COLO668 (cell line): Measurements from ENCODE around the gene CA9.
A peak's percentile ranks its signal among the peaks of the same experiment; 100 is the strongest.

ENCODE experiments used
- DNase-seq: peaks from one replicate; lab custom pipeline; 2025; ENCODE audit not compliant: unreplicated experiment; lab: John Stamatoyannopoulos, UW

Gene CA9

DNA sequence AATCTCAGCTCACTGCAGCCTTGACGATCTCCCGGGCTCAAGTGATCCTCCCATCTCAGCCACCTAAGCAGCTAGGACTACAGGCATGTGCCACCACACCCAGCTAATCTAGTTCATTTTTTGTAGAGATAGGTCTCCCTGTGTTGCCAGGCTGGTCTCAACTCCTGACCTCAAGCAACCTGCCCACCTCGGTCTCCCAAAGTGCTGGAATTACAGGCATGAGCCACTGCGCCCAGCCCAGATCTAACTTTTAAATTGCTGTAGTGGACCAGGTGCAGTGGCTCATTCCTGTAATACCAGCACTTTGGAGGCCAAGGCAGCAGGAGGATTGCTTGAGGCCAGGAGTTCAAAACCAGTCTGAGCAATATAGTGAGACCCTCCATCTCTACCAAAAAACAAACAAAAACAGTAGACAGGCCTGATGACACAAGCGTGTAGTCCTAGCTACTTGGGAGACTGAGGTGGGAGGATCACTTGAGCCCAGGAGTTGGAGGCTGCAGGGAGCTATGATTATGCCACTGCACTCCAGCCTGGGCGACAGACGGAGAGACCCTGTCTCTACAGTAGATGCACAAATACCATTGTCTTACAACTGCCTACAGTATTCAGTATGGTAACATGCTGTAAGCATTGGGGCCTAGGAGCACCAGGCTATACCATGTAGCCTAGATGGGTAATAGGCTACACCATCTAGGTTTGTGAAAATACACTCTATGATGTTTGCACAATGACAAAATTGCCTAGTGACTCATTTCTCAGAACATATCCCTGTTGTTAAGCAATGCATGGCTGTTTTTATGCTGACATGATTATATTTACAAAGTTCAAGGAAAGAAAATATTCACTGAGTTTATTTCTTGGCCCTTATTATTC lies 21.5 kb upstream of the CA9 start:
- DNase-seq, result no peak

DNA sequence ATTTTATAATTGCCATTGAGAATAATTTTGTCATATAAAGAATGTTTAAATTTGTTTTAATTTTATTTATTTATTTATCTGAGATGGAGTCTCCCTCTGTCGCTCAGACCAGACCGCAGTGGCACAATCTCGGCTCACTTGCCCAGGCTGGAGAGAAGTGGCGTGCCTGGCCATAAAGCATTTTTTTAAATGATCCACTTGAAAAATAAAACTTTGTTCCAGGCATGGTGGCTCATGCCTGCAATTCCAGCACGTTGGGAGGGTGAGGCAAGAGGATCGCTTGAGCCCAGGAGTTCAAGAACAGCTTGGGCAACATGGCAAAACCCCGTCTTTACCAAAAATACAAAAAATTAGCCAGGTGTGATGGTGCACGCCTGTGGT lies 20.9 kb upstream of the CA9 start:
- no peak for DNase-seq

DNA sequence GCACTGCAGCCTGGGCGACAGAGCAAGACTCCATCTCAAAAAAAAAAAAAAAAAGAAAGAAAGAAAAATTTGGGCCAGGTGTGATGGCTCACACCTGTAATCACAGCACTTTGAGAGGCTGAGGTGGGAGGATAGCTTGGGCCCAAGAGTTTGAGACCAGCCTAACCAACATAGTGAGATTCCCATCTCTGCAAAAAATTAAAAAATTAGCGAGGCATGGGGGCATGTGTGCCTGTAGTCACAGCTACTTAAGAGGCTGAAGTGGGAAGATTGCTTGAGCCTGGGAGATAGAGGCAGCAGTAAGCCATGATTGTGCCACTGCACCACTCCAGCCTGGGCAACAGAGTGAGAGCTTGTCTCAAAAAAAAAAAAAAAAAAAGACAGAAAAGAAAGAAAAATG lies 20.1 kb upstream of the CA9 start:
- DNase-seq, result no peak

DNA sequence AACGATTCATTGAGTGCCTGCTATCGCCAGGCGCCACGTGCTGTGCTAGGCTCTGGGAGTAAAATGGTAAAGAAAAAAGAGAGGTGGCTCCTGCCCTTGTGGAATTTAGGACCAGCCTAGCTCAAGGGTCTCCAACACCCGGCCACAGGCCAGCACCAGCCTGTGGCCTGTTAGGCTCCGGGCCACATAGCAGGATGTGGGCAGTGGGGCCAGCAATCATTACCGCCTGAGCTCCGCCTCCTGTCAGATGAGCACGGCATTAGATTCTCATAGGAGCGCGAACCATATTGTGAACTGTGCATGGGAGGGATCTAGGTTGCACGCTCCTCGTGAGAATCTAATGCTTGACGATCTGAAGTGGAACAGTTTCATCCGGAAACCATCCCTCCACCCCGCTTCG lies 17.4 kb upstream of the CA9 start:
- DNase-seq, result no peak

DNA sequence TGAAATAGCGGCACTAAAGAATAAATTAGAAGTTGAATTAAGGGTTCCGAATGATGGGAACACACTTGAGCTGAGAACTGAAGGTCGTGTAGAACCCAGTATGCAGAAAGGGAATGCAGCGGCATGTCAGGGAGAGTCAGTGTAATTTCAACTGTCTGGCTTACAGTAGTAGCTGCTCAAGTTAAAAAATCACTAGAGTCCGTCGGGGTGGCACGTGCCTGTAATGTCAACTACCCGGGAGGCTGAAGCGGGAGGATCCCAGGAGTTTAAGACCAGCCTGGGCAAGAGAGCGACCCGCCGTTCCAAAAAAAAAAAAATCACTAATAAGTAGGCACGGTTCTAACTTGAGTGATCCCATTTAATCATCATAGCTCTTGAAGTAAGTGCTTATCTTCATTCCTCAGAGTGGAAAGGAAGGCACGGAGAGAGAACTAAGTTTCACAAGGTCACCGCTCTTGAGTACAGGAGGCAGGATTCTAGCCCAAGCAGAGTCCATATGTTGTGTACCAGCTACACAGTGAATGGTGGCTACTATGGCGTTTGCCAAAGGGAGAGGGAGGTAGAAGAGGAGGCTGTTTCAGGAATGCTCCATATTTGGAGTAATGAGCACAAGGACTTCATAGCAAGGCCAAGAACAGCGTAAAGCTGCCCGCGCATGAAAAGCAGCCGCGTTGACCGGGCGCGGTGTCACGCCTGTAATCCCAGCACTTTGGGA lies 16.7 kb upstream of the CA9 start:
- no peak for DNase-seq

DNA sequence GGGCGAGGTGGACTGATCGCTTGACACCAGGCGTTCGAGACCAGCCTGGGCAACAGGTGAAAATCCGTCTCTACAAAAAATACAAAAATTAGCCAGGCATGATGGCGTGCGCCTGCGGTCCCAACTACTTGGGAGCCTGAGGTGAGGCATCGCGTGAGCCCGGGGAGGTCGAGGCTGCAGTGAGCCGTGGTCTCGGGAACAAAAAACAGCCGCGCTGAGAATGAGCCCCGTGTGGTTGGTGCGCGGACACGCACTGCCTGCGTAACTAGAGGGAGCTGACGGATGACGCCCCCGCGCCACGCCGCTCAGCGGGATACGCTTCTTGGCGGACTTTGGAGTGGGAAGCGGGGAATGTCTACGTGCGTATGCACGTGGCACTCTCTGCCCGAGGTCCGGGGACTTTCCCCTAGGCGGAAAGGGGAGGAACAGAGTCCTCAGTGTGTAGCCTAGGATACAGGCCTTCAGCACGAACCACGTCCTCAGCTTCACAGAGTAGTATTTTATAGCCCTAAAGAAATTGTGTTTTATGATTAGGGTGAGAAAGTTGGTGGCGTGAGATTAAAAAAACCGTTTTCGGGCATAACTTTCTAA lies 16.1 kb upstream of the CA9 start, which contains the start of gene RMRP:
Gene RMRP, minus strand, starts transcription at position 474 of the 591 bp plus-strand sequence.
- DNase-seq, result peak; percentile 97

DNA sequence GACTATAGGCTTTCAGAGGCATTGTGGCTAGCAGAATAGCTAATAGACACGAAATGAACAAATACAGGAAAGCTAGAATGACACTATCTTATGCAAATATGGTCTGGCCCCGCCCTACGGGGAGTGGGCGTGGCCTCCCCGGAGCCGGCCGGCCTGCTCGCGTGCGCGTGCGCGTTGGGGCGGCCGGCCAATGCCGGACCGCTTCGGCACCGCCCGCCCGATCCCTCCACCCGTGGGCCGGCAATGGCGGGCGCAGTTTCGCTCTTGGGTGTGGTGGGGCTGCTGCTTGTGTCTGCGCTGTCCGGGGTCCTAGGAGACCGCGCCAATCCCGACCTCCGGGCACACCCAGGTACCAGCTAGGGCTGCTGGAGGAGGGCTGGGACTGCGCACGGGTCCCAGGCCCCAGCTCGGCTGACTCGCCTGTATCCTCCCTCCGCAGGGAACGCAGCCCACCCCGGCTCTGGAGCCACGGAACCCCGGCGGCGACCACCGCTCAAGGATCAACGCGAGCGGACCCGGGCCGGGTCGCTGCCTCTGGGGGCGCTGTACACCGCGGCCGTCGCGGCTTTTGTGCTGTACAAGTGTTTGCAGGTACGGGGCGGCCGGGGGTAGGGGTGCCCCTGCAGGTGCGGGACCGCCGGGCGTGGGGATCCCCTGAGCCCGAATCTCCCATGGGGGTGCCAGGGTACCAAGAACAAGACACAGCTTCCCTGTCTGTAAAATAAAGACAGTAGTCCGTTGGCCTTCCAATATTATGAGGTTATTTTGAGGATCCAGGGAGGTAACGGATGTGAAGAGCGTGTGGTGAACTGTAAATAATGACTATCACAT lies 15.4 kb upstream of the CA9 start, which contains the start of gene CCDC107:
Gene CCDC107, plus strand, starts transcription at position 156 of the 831 bp plus-strand sequence. Its CDS starts 88 bp downstream, at position 244.
- DNase-seq, result peak; percentile 88

DNA sequence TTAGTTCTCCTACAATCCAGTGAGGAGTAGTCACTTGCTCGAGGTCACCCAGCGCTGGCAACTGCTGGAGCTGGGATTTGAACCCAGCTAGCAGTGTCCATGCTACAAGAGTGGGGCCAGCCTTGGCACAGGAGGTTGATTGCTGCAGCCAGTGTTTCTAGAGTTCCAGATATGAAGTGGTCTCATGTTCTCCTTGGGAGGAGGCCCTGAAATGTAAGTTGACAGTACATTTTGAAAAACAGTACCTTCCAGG lies 14.8 kb upstream of the CA9 start:
- DNase-seq, result peak; percentile 30

DNA sequence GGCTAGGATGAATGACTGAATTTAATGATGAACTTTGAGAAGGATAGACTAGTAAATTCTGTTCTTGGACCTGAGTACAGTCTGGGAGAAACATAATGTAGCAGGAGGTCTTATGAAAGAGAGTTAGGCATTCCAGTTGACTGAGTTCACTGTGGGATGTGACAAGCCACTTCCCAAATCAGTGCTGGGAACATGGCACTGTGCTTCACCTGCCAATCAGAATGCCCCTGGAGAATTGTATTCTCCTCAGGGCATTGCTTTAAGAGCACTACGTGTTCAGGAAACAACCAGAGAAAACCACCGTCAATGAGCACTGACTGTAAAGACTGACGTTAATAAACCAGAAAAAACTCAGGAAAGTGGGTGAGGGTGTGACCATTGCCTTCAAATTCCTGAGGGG lies 14.4 kb upstream of the CA9 start:
- no peak for DNase-seq

DNA sequence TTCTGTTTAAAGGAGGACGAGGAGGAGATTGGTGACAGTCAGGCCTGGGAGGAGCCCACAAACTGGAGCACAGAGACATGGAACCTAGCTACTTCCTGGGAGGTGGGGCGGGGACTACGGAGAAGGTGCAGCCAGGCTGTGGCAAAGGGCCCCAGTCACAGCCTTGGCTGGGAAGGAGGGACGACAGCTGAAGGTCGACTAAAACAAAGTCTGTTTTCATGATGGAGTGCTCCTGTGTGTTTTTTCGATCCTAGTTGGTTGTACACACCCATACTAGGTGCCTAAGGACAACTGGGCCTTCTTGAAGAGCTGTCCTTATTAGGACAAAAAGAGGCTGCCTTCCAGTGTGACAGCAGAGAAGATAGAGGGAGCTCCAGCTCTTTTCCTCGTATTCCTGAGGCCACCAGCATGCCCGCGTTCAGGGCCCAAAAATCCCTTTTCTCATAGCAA lies 12.7 kb upstream of the CA9 start:
- DNase-seq, result no peak

DNA sequence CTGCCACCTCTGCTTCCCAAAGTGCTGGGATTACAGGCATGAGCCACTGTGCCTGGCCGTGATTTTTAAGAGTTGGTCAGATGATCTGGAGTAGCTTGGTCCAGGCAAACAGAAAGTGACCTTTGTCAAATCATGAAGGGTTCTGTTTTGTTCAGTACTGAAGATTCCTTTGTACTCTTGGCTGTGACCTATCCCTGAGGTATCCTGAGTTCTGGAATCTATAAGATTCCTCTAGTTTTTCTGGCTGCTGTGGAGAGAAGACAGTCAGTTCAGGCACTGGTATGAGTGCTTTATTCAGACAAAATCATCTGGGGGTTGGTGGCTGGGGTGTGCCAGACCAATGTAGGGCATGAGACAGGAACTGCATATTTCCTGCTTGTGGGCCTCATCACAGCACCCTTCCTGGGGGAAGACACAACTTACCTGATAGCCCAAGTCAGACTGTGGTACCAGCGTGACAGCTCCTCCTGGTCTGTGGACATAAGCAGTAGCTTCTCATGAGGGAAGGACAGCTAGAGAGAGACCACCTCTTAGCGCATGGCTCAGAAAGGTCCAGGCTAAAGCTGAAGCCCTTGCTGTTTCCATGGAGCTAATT lies 11.9 kb upstream of the CA9 start:
- no peak for DNase-seq

DNA sequence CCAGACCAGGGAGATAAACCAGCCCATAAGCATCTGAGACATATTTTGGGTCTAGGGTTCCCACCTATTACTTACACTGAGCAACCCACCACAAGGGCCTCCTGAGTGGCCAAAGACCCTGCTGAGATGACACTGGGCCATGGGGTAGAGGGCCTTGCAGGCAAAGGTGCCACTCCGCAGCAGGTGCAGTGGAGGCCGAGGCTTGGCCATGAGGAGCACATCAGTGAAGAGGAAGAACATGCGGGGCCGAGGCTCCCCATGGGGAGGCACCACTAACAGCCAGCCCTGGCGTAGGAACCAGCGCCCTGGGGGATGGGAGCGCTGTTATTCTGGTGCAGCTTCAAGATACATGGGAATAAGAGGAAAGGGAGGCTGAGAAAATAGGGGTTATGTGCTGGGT lies 11.3 kb upstream of the CA9 start:
- DNase-seq, result no peak

DNA sequence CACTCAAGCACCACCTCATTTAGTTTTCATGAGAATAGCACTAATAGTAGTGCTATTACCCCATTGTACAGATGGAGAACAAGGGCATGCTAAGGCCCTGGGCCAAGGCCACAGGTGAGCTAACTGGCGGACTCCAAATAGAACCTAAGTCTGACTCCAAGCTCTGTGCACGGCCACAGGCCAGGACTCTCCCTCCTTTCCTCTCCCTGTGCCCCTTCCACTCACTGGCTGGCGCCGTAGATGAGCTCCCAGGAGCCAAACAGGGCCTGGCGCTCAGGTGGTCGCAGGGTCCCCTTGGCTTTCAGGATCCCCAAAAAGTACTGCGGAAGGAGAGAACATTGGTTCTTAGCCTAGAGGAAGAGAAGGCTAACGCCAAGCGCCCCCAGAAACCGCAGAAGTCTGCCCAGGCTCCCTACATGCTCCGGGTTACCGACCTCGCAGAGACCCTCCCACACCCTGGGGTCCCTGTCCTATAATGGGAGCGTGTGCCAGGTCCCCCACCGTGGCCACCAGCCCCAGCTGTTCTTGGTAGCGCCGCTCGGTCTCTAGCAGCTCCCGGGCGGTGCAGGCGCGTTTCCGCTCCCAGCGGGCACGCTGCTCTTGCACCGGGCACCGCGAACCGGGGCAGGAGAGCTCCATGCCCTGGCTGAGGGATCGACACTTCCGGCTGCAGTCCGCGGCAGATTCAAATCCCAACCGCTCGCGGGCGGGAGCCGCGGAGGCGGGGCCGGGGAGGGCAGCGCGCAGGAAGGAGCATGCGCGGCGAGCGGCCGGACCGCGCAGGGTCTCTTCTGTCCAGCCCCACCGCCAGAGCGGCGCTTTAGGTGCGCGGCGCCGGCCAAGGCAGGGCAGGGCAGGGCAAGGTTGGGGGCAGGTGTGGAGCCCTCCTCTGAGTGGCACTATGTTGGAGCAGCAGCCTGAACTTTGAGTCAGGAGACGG lies 8.9 kb upstream of the CA9 start, which contains the start of gene ARHGEF39:
Gene ARHGEF39, minus strand, starts transcription at position 665 of the 940 bp plus-strand sequence. Its CDS starts 26 bp downstream, at position 639.
- DNase-seq, result peak; percentile 93

DNA sequence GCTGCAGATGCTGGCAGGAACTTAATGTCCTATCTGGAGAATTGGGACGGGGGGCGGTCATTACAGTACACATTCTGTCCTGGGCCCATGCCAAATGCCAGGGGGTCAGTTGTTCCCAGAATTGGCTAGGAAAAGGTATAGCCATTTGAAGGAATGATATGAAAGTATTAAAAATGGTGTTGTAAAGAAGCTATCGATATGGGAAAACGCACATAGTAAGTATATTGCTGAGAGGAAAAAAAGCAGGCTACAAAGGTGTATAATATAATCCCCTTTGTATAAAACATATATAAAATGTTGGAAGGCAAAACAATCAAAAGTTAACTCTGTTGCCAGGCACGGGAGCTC lies 8.3 kb upstream of the CA9 start:
- DNase-seq, result no peak

DNA sequence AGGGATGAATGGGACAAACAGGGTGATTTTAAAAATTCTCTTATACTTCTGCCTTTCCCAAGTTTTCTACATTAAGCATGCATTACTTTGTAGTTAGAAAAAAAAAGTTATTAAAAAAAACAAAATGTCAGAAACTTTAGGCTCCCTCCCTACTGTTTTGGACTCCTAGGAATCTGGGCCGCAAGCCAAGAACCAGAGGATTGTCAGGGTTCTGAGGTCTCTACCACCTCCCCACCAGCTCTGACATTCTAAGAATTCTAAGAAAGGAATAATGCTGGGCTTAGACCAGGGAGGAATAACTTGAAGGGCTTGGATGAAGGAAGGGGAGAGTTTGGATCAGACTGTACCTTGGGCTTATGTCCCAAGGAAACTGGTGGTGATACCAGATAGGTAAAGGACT lies 7.7 kb upstream of the CA9 start:
- DNase-seq, result no peak

DNA sequence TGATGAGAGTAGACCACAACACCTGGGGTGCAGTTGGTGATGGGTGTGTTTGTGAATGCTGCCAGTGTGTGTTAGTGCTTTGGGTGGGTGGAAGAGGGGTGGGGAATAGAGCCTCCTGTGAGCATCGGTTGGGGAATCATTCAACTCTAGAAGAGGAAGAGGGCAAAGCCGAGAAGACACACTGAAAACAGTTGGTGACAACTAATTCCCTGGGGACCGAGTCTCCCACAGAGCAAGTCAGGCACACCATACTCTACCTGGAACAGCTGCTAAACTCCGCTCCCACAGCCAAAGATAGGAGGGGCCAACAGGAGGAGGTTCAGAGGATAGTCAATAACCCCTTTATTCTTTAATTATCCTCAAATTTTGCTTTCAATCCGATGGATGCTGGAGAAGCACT lies 7.2 kb upstream of the CA9 start:
- no peak for DNase-seq

DNA sequence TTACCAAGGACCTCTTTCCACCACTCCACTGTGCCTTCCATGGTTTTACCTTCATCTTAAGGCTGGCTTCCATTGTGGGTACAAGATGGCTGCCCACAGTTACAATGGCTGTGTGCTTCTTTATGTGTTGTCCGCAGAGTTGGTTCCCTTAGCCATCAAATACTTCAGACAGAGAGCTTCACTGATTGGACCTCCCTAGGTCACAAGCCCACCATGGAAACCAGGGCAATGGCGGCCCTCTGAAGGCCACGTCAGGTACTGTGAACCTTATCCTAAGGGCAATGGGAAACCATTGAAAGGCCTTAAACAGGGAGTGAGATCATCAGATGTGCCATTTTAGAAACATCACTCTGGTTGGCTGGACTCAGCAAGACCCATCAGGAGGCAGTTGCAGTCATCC lies 5.8 kb upstream of the CA9 start:
- no peak for DNase-seq

DNA sequence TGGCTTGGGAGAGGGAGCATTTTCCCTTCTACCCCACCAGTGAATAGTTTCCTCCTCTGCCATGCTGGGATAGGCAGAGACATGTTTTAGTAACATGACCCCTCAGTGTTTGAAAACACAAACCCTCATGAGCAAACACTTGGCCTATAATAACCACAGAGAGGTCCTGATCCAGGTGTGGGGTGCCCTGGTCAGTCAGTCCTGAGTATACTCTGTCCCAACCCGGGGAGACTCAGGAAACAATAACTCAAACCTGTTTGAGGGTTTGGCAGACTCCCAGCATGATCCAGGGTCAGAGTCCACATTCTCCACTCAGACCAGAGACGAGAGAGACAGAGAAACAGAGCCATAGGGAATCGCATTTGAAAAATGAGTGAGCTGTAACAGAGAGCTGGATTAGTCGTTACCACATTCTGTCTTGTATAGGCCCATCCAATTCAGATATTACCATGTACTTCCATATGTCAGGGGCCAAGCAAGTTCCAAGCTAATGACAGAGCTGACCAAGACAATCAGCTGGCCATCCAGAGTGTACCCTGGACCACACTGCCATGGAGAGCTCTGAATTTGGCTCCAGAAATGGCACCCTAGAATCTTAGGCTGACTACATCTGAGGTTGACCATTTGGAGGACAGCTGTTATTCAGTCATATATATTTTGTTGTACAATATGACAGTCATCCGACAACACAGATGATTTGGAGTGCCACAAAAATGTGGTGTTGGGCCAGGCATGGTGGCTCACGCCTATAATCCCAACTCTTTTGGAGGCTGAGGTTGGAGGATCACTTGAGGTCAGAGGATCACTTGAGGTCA lies 4.2 kb upstream of the CA9 start:
- peak; percentile 87 for DNase-seq

DNA sequence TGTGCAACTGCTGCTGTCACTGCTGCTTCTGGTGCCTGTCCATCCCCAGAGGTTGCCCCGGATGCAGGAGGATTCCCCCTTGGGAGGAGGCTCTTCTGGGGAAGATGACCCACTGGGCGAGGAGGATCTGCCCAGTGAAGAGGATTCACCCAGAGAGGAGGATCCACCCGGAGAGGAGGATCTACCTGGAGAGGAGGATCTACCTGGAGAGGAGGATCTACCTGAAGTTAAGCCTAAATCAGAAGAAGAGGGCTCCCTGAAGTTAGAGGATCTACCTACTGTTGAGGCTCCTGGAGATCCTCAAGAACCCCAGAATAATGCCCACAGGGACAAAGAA lies 265 bp downstream of the CA9 start:
- no peak for DNase-seq
